ENCODE measurements around the gene SAP30BP. TPM values are rescaled to one million over a fixed set of nuclear protein-coding genes. Genes with fewer than 3 reads are reported as not detected.

Gene SAP30BP
- total RNA-seq, 1 experiment from 2014 or later: 126 TPM

DNA sequence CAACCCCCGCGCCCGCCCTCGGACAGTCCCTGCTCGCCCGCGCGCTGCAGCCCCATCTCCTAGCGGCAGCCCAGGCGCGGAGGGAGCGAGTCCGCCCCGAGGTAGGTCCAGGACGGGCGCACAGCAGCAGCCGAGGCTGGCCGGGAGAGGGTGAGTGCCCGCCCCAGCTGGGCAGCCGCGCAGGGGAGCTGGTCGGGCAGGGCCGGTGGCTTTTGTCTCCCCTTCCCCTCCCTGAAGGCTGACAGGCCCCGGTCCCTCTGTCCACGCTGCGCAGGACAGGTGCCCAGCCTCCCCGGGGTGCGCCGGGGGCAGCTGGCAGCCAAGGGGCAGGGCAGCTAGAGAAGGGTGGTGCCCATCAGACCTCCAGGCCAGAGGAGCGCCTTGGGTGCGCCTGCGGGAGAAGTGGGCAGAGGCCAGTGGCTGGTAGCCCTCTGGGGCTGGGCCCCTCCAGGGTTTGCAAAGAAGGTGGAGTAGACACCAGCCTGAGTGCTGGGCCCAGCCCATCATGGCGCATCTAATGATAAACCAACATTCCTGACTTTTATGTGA, 54.4 kb downstream of the SAP30BP start:
- peak overlapping the region; percentile 85 for H3K27ac Mint-ChIP-seq (ENCODE audit: unreplicated experiment)

GRCh38 chr17:75722076-75722475, 54.9 kb downstream of the SAP30BP start:
- peaks cover 19% of the 10 kb centered on the region for H3K4me1 Mint-ChIP-seq (ENCODE audit: low read depth, unreplicated experiment)
- peak overlapping the region; percentile 86 for H3K4me3 Mint-ChIP-seq (ENCODE audit: unreplicated experiment)
- no peaks in the 10 kb centered on the region for H3K27me3 ChIP-seq (replicated peaks; ENCODE audit: control insufficient read depth, insufficient read depth, low read length)
- no TSS peak for BruUV-seq (replicated peaks)
- H3K9me3 ChIP-seq: no peaks in the 10 kb centered on the region
- CTCF ChIA-PET: interaction anchor here (1.3 to 1.9 kb wide), 3 partner anchors 16 to 47 kb away, joined by 4 to 7 read pairs (median 4); no protein-coding TSS in a partner anchor
- H3K4me1 ChIP-seq: peaks cover 25% of the 10 kb centered on the region
- H3K36me3 ChIP-seq (ENCODE audit: control insufficient read depth, insufficient read depth, low read length): 0 out of 2 replicates have a peak, but pooled peaks cover 2% of the 10 kb centered on the region
- no peaks in the 10 kb centered on the region for H3K9me3 Mint-ChIP-seq (ENCODE audit: unreplicated experiment)
- TF ChIP-seq, protein P1, sequence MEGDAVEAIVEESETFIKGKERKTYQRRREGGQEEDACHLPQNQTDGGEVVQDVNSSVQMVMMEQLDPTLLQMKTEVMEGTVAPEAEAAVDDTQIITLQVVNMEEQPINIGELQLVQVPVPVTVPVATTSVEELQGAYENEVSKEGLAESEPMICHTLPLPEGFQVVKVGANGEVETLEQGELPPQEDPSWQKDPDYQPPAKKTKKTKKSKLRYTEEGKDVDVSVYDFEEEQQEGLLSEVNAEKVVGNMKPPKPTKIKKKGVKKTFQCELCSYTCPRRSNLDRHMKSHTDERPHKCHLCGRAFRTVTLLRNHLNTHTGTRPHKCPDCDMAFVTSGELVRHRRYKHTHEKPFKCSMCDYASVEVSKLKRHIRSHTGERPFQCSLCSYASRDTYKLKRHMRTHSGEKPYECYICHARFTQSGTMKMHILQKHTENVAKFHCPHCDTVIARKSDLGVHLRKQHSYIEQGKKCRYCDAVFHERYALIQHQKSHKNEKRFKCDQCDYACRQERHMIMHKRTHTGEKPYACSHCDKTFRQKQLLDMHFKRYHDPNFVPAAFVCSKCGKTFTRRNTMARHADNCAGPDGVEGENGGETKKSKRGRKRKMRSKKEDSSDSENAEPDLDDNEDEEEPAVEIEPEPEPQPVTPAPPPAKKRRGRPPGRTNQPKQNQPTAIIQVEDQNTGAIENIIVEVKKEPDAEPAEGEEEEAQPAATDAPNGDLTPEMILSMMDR (IDR thresholded peaks at IDR 0.05; ENCODE audit: insufficient read depth in 1 of 2, low read depth in 1 of 2, low read length in 1 of 2, severe bottlenecking in 1 of 2, unreplicated experiment in 1 of 2): no peak
- intact Hi-C loops (cut with micrococcal nuclease; ENCODE audit: unreplicated experiment): no loop called here
- peak overlapping the region; percentile 85 for H3K27ac Mint-ChIP-seq (ENCODE audit: unreplicated experiment)
- H3K4me3 ChIP-seq (ENCODE audit: low read depth, low read length): peak overlapping the region; percentile 91
- POLR2A ChIA-PET: no interaction called here
- DNase-seq: no peak
- H3K27me3 Mint-ChIP-seq (ENCODE audit: insufficient read depth, unreplicated experiment): no peaks in the 10 kb centered on the region
- peaks cover 22% of the 10 kb centered on the region for H3K36me3 Mint-ChIP-seq (ENCODE audit: insufficient read depth, unreplicated experiment)

More for the DNA sequence above, 54.4 kb downstream of the SAP30BP start:
- intact Hi-C loops (cut with micrococcal nuclease; ENCODE audit: unreplicated experiment): loop anchor here (2.0 kb wide), 2 partner anchors 47 to 75 kb away; a partner anchor contains a TSS
- POLR2A ChIA-PET: interaction anchor here (0.5 to 1.5 kb wide), 4 partner anchors 23 to 634 kb away, joined by 3 to 16 read pairs (median 4); partner anchors contain the start of genes RECQL5 and SLC16A5
- TF ChIP-seq, protein P1 (IDR thresholded peaks at IDR 0.05; ENCODE audit: insufficient read depth in 1 of 2, low read depth in 1 of 2, low read length in 1 of 2, severe bottlenecking in 1 of 2, unreplicated experiment in 1 of 2): no peak
- Histone ChIP-seq H3K36me3 (ENCODE audit: control insufficient read depth, insufficient read depth, low read length) (0 out of 2 replicates have a peak, but pooled peaks cover 2% of the 10 kb centered on the region), H3K4me1 (peaks cover 25% of the 10 kb centered on the region), H3K27me3 (replicated peaks; ENCODE audit: control insufficient read depth, insufficient read depth, low read length) (no peaks in the 10 kb centered on the region), H3K4me3 (ENCODE audit: low read depth, low read length) (peak overlapping the region; percentile 91), H3K9me3 (no peaks in the 10 kb centered on the region)
- Mint-ChIP-seq H3K9me3 (ENCODE audit: unreplicated experiment) (no peaks in the 10 kb centered on the region), H3K4me1 (ENCODE audit: low read depth, unreplicated experiment) (peaks cover 19% of the 10 kb centered on the region), H3K36me3 (ENCODE audit: insufficient read depth, unreplicated experiment) (peaks cover 22% of the 10 kb centered on the region), H3K27me3 (ENCODE audit: insufficient read depth, unreplicated experiment) (no peaks in the 10 kb centered on the region), H3K4me3 (ENCODE audit: unreplicated experiment) (peak overlapping the region; percentile 86)
- CTCF ChIA-PET: interaction anchor here (0.6 to 2.5 kb wide), 11 partner anchors 8 to 88 kb away, joined by 4 to 24 read pairs (median 4); partner anchors contain the start of genes GALK1 and SMIM5
- DNase-seq: no peak
- BruUV-seq (replicated peaks): TSS peak; percentile 47

DNA sequence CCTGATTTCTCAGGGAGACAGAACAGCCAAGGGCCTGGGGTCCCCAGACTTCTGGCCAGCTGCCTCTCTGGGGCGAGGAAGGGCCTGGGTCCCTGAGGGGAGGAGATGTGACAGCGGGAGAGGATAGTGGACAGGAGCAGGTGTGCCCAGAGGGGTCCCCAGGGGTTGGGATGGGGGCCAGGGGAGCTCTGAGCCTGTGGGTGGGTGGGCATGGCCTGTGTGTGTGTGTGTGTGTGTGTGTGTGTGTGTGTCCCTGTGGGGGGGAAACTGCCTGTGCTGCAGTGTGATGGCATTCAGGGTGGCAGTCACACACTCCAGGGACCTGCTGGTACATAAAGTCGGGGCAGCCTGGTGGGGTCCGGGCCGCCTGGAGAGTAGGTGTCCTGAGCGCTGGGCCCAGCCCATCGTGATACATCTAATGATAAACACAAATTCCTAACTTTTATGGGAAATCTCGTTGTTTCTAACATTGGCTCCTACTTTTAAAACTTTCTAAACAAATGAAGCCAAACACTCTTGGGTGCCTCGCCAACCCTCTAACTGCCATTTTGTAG, 55.5 kb downstream of the SAP30BP start:
- Mint-ChIP-seq H3K27me3 (ENCODE audit: insufficient read depth, unreplicated experiment) (no peaks in the 10 kb centered on the region), H3K9me3 (ENCODE audit: unreplicated experiment) (no peaks in the 10 kb centered on the region), H3K4me1 (ENCODE audit: low read depth, unreplicated experiment) (peaks cover 19% of the 10 kb centered on the region), H3K27ac (ENCODE audit: unreplicated experiment) (peak overlapping the region; percentile 85), H3K36me3 (ENCODE audit: insufficient read depth, unreplicated experiment) (peaks cover 22% of the 10 kb centered on the region), H3K4me3 (ENCODE audit: unreplicated experiment) (peak overlapping the region; percentile 86)
- TF ChIP-seq, protein P1 (IDR thresholded peaks at IDR 0.05; ENCODE audit: insufficient read depth in 1 of 2, low read depth in 1 of 2, low read length in 1 of 2, severe bottlenecking in 1 of 2, unreplicated experiment in 1 of 2): no peak
- Histone ChIP-seq H3K9me3 (no peaks in the 10 kb centered on the region), H3K4me1 (peaks cover 25% of the 10 kb centered on the region), H3K4me3 (ENCODE audit: low read depth, low read length) (peak overlapping the region; percentile 91), H3K27me3 (replicated peaks; ENCODE audit: control insufficient read depth, insufficient read depth, low read length) (no peaks in the 10 kb centered on the region), H3K36me3 (ENCODE audit: control insufficient read depth, insufficient read depth, low read length) (0 out of 2 replicates have a peak, but pooled peaks cover 2% of the 10 kb centered on the region)
- ChIA-PET POLR2A (interaction anchor here (0.5 to 0.6 kb wide), 2 partner anchors 24 to 370 kb away, joined by 6 to 9 read pairs; no protein-coding TSS in a partner anchor), CTCF (interaction anchor here (0.5 to 1.9 kb wide), 2 partner anchors 25 to 39 kb away, joined by 5 to 7 read pairs; no protein-coding TSS in a partner anchor)
- intact Hi-C loops (cut with micrococcal nuclease; ENCODE audit: unreplicated experiment): no loop called here
- DNase-seq: no peak
- TSS peak; percentile 74 for BruUV-seq (replicated peaks)

All from Caco-2 (cell line).